NB4 (cell line): ENCODE results near the gene KRT79.

ENCODE experiments used
- DNase-seq: peaks from one replicate; pipeline ENCODE4 v3.0.0; 2010; ENCODE audit warnings: low read depth
- H3K4me3 ChIP-seq: one replicate; pipeline ENCODE4 v1.5.1; 2011; ENCODE audit warnings: mild to moderate bottlenecking, low read depth, low read length, moderate library complexity
- MYC ChIP-seq: IDR thresholded peaks from 2 replicates; pipeline ENCODE4 v1.6.1; 2011; ENCODE audit warnings: low read depth, low read length
- POLR2A ChIP-seq: IDR thresholded peaks from 2 replicates; pipeline ENCODE4 v1.6.1; 2011; ENCODE audit warnings: mild to moderate bottlenecking; ENCODE audit not compliant: insufficient read length; ENCODE audit errors: extremely low read depth
- TF ChIP-seq, protein P1 (sequence below): IDR thresholded peaks from 2 replicates; pipeline ENCODE4 v1.6.1; 2011; ENCODE audit warnings: low read depth, low read length
- TF ChIP-seq, protein P2 (sequence below): IDR thresholded peaks from one replicate; pipeline ENCODE4 v1.5.1; 2012; ENCODE audit warnings: low read depth, low read length

KRT79 gene

DNA sequence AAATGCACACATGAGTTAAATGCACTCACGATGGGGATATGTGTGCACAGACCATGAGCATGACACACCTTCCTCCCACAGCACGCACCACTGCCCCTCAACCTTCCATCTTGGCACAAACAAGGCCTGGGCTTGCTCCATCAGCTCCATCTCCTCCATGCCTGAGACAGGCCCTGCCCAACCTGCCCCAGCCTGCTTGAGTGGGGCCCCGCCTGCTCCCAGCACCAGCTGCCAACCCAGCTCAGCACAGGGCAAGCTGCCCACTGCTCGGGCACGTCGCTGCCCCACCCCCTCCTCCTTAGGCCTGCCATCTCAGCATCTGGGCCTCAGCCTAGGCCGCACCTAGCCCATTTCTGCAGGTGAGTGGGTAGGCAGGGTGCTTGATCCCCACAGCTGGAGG is 42.3 kb upstream of the KRT79 start:
- TF ChIP-seq POLR2A = no peak
- no peak for DNase-seq

DNA sequence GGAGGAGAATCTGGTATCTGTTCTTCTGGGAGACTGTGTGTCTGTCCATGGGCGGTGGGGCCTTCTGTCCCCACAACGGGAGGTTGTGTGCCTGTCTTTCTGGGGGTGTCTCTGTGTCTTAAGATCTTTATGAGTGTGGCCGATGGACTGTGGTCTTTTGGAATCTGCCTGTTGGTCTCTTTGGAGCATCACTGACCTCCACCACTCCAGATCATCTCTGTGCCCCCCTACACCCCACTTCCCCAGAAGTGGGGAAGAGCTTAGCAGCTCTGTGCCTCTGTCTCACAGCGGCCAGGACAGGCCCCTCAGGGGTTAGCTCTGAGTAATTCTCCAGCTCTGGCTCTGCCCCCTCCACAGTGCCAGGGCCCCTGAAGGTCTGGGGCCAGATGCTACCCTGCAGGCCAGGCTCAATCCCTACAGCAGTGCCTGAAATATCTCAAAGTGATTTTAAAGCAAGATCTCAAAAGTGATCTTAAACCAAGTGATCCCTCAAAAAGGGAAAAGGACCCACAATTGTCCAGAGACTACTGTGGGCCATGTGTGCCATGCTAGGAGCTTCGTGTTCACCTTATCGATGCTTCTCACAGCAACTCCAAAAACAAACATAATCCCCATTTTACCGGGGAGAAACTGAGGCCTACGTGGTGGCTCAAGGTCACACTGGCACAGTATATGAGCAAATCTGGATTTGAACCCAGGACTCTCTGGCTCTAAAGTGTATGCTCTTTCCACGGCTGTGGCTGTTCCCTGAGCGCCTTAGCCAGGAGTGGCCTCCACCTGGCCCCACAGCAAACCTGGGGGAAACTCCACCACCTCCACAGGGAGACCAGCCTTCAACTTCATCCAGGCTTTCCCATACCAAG is 40.7 kb upstream of the KRT79 start:
- TF ChIP-seq, protein P1, sequence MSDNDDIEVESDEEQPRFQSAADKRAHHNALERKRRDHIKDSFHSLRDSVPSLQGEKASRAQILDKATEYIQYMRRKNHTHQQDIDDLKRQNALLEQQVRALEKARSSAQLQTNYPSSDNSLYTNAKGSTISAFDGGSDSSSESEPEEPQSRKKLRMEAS = no peak
- no peak for TF ChIP-seq POLR2A
- no peak for TF ChIP-seq MYC
- TF ChIP-seq, protein P2, sequence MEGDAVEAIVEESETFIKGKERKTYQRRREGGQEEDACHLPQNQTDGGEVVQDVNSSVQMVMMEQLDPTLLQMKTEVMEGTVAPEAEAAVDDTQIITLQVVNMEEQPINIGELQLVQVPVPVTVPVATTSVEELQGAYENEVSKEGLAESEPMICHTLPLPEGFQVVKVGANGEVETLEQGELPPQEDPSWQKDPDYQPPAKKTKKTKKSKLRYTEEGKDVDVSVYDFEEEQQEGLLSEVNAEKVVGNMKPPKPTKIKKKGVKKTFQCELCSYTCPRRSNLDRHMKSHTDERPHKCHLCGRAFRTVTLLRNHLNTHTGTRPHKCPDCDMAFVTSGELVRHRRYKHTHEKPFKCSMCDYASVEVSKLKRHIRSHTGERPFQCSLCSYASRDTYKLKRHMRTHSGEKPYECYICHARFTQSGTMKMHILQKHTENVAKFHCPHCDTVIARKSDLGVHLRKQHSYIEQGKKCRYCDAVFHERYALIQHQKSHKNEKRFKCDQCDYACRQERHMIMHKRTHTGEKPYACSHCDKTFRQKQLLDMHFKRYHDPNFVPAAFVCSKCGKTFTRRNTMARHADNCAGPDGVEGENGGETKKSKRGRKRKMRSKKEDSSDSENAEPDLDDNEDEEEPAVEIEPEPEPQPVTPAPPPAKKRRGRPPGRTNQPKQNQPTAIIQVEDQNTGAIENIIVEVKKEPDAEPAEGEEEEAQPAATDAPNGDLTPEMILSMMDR = no peak
- peak overlapping the region; percentile 25 for H3K4me3 ChIP-seq
- peak; percentile 51 for DNase-seq

More for the DNA sequence above, 42.3 kb upstream of the KRT79 start:
- H3K4me3 ChIP-seq = no peak overlapping the region

DNA sequence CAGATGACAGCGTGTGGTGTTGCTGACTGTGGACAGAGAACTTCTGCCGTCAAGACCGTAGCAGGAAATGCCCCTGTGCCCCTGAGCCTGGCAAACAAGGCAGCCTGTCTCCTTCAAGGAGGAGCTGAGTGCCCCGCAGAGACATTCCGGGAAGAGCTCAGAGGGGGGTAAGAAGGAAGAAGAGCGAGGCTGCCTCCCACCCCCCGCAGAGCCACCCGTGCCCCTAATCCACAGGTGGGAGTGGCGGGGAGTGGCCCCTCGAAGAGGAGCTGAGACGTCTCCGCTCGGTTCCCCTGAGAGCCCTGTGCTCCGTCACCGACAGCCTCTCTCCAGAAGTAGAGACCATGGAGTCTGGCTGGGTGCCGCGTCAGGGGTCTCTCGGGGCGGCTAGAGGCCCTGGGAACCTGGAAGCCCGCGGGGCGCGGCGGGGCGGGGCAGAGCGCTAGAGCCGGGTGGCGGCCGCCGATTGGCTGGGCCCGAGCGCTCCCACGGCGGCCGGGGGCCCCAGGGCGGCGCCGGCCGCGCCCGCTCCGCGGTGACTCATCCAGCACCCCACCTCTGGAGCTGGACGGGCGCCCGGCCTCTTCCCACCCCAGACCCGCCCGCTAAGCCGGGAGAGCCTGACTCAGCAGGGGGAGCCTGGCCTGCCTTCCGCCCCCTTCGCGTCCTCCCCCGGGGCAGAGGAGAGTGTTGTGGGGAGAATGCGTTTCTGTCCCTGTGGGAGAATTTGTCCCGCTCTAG is 39.9 kb upstream of the KRT79 start:
- peak overlapping the region; percentile 48 for H3K4me3 ChIP-seq
- DNase-seq = peak; percentile 91
- TF ChIP-seq POLR2A = no peak
- TF ChIP-seq, protein P1 = 0 out of 2 replicates have a peak, but pooled peaks have one; percentile 16

DNA sequence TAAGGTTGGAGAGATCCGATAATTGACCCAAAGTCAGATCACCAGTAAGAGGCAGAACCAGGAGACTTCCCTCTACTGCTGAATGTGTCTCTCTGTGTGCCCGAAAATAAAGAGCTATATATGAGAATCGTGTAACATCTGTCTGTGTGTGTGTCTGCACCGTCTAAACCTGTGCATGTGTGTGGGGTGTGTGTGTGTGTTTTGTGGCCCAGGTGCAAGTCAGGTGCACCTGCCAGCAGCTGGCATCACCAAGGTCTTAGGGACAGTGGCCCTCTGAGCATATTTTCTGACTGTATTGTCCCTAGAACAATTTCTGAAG is 39.4 kb upstream of the KRT79 start:
- TF ChIP-seq POLR2A (no peak), MYC (no peak)
- TF ChIP-seq, protein P2 = no peak
- TF ChIP-seq, protein P1 = no peak
- no peak for DNase-seq
- peak overlapping the region; percentile 48 for H3K4me3 ChIP-seq

DNA sequence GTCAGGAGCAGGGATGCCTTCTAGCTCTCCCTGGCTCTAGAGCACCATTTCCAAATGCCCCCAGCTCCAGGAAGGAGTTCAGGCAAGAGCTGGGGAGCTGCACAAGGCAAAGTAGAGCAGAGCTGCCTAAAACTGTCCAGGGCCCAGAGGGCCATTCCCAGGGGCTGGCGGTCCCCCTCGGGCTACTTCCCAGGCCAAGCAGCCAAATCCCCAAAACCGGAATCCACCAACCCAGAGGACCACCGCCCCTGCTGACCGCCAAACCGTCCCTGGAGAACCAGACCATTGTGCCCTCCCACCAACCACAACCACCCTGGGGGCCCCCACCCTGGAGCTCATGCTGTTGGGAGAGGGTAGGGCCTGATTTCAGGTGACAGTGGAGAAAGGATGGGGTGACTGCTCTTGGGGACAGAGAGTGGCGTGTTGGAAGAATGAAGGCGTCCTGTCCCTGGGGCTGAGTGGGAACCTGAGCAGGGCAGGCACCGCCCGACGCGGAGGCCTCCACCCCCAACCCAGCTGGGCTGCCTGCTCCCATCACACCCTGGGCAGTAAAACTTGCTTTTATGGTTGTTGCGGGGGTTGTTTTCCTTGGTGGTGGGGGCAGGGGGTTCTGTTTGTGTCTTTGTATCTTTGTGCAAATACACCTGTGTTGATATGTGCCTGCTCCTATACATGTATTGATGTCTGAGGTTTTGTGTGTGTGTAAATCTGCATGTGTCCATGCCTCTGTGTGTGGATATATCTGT is 38.7 kb upstream of the KRT79 start:
- no peak for DNase-seq
- no peak overlapping the region for H3K4me3 ChIP-seq
- TF ChIP-seq MYC = no peak
- TF ChIP-seq, protein P1 = no peak
- no peak for TF ChIP-seq POLR2A
- TF ChIP-seq, protein P2 = no peak

DNA sequence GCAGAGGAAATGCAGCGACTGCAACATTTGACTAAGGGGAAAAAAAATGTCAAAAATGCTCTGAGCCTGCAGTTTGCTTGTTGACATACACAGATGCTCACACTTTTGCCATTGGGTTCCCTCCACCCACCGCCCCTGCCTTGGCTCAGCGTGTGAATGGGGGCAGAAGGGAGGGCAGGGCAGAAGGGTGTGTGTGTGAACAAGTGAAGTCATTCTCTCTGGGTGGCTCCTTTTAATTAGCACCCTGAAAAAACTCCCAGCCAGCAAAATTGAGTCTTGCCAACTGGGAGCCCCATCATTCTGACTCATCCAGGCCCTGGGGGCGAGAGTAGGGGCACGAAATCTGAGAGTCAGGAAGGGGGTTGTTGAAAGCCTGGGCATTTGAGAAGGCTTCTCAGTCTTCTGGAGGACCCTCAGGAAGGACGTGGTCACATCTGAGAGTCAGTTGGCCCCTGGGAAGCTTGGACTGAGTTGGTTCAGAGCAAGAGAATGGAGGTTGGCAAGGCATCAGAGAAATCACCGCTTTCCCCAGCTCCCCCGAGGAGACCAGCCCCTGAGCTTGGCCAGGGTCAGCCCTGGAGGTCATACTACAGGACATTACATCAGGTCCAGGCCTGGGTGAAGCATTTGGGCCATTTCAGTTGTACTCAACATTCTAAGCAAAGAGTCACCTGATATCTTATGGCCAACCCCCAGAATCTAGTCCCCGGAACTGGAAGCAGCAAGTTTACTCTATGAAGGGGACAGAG is 37.4 kb upstream of the KRT79 start:
- DNase-seq = no peak
- TF ChIP-seq, protein P2 = no peak
- TF ChIP-seq MYC (no peak), POLR2A (no peak)
- TF ChIP-seq, protein P1 = no peak
- H3K4me3 ChIP-seq = no peak overlapping the region
